ENCODE results near the gene L3MBTL2.

GRCh38 chr22:41181349-41182241 lies 23.5 kb upstream of the L3MBTL2 start:
- TF ChIP-seq ZBTB25 (CRISPR knock-in tag; IDR thresholded peaks at IDR 0.05) = no peak
- no peak for TF ChIP-seq EZH2 (conservative IDR thresholded peaks at IDR 0.05; ENCODE audit: low read depth, low read length)
- no peak for TF ChIP-seq SALL2 (CRISPR knock-in tag; IDR thresholded peaks at IDR 0.05)
- no peak for TF ChIP-seq SMC3 (IDR thresholded peaks at IDR 0.05; ENCODE audit: low read length)
